ENCODE results near the gene HDAC3.
A peak's percentile ranks its signal among the peaks of the same experiment; 100 is the strongest.

Gene HDAC3

DNA sequence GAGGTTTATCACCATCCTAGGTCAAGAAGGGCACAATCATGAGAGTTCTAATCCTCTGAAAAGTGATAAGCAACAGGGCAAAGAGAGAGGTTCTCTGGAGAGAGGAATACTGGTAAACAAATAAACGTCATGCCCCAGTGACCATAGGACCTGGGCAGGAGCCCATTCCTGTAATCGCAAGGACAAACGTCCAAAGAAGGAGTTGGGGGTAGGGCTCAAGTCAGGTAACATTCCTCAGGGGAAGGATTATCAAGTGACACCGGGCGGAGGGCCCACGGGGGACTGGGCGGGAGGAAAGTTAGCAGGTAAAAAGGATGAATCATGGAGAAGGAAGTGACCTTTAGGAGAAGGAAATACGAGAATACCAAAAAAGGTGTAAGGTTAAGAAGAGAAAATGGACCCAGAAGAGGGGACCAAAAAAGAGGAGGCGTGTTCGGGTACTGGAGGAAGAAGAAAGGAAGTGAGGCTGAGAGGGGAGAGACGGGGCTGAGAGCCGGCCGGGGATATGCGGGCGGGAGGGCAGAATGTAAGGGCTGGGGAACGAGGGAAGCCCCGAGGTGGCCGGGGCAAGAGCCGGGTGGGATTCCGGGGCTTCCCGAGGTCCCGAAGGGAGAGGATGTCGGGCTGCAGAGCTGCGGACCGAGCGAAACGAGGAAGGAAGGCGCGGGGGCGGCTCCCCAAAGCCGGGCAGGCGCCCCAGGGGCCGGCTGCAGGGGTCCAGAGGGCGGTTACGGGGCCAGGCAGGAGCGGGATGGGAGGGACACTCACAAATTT, 18.4 kb downstream of the HDAC3 start (continued):
- TF ChIP-seq ZNF777 (tag by site-specific recombination; IDR thresholded peaks at IDR 0.05; ENCODE audit: borderline replicate concordance), result peak; percentile 19; the same call in 1 of the 2 replicates
- peak; percentile 27; the same call in 1 of the 2 replicates for TF ChIP-seq ZNF398 (tag by site-specific recombination; IDR thresholded peaks at IDR 0.05)
- TF ChIP-seq ZNF426 (tag by site-specific recombination; IDR thresholded peaks at IDR 0.05), result no peak
- TF ChIP-seq REPIN1 (tag by site-specific recombination; IDR thresholded peaks at IDR 0.05; ENCODE audit: low read depth), result no peak
- peak; percentile 73 for TF ChIP-seq SP2 (tag by site-specific recombination; IDR thresholded peaks at IDR 0.05)
- TF ChIP-seq PRDM6 (tag by site-specific recombination; IDR thresholded peaks at IDR 0.05), result peak; percentile 13
- TF ChIP-seq ZNF580 (tag by site-specific recombination; IDR thresholded peaks at IDR 0.05), result no peak
- TF ChIP-seq ZNF121 (tag by site-specific recombination; IDR thresholded peaks at IDR 0.05), result peak; percentile 11; the same call in 1 of the 2 replicates
- TF ChIP-seq PRDM1 (tag by site-specific recombination; IDR thresholded peaks at IDR 0.05), result peak; percentile 31; the same call in 1 of the 2 replicates
- TF ChIP-seq SCRT2 (tag by site-specific recombination; IDR thresholded peaks at IDR 0.05), result peak; percentile 91
- TF ChIP-seq ZXDB (tag by site-specific recombination; IDR thresholded peaks at IDR 0.05), result peak; percentile 8
- TF ChIP-seq SP7 (tag by site-specific recombination; IDR thresholded peaks at IDR 0.05), result 0 out of 2 replicates have a peak, but pooled peaks have one; percentile 47
- no peak for TF ChIP-seq ZNF416 (tag by site-specific recombination; IDR thresholded peaks at IDR 0.05)
- TF ChIP-seq, protein P1, sequence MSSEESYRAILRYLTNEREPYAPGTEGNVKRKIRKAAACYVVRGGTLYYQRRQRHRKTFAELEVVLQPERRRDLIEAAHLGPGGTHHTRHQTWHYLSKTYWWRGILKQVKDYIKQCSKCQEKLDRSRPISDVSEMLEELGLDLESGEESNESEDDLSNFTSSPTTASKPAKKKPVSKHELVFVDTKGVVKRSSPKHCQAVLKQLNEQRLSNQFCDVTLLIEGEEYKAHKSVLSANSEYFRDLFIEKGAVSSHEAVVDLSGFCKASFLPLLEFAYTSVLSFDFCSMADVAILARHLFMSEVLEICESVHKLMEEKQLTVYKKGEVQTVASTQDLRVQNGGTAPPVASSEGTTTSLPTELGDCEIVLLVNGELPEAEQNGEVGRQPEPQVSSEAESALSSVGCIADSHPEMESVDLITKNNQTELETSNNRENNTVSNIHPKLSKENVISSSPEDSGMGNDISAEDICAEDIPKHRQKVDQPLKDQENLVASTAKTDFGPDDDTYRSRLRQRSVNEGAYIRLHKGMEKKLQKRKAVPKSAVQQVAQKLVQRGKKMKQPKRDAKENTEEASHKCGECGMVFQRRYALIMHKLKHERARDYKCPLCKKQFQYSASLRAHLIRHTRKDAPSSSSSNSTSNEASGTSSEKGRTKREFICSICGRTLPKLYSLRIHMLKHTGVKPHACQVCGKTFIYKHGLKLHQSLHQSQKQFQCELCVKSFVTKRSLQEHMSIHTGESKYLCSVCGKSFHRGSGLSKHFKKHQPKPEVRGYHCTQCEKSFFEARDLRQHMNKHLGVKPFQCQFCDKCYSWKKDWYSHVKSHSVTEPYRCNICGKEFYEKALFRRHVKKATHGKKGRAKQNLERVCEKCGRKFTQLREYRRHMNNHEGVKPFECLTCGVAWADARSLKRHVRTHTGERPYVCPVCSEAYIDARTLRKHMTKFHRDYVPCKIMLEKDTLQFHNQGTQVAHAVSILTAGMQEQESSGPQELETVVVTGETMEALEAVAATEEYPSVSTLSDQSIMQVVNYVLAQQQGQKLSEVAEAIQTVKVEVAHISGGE (tag by site-specific recombination; conservative IDR thresholded peaks at IDR 0.05; ENCODE audit: low read depth), result peak; percentile 98
- peak; percentile 65 for TF ChIP-seq ZNF501 (tag by site-specific recombination; IDR thresholded peaks at IDR 0.05)
- no peak for TF ChIP-seq KLF9 (tag by site-specific recombination; IDR thresholded peaks at IDR 0.05; ENCODE audit: low read depth)
- TF ChIP-seq ZNF274 (IDR thresholded peaks at IDR 0.05; ENCODE audit: low read length), result no peak
- no peak for TF ChIP-seq ZNF274 (tag by site-specific recombination; IDR thresholded peaks at IDR 0.05; ENCODE audit: borderline replicate concordance)
- TF ChIP-seq ZNF266 (tag by site-specific recombination; IDR thresholded peaks at IDR 0.05; ENCODE audit: low read depth), result no peak
- no peak for TF ChIP-seq ZNF530 (tag by site-specific recombination; IDR thresholded peaks at IDR 0.05; ENCODE audit: low read depth)
- TF ChIP-seq ZNF621 (tag by site-specific recombination; IDR thresholded peaks at IDR 0.05), result no peak
- TF ChIP-seq, protein P2, sequence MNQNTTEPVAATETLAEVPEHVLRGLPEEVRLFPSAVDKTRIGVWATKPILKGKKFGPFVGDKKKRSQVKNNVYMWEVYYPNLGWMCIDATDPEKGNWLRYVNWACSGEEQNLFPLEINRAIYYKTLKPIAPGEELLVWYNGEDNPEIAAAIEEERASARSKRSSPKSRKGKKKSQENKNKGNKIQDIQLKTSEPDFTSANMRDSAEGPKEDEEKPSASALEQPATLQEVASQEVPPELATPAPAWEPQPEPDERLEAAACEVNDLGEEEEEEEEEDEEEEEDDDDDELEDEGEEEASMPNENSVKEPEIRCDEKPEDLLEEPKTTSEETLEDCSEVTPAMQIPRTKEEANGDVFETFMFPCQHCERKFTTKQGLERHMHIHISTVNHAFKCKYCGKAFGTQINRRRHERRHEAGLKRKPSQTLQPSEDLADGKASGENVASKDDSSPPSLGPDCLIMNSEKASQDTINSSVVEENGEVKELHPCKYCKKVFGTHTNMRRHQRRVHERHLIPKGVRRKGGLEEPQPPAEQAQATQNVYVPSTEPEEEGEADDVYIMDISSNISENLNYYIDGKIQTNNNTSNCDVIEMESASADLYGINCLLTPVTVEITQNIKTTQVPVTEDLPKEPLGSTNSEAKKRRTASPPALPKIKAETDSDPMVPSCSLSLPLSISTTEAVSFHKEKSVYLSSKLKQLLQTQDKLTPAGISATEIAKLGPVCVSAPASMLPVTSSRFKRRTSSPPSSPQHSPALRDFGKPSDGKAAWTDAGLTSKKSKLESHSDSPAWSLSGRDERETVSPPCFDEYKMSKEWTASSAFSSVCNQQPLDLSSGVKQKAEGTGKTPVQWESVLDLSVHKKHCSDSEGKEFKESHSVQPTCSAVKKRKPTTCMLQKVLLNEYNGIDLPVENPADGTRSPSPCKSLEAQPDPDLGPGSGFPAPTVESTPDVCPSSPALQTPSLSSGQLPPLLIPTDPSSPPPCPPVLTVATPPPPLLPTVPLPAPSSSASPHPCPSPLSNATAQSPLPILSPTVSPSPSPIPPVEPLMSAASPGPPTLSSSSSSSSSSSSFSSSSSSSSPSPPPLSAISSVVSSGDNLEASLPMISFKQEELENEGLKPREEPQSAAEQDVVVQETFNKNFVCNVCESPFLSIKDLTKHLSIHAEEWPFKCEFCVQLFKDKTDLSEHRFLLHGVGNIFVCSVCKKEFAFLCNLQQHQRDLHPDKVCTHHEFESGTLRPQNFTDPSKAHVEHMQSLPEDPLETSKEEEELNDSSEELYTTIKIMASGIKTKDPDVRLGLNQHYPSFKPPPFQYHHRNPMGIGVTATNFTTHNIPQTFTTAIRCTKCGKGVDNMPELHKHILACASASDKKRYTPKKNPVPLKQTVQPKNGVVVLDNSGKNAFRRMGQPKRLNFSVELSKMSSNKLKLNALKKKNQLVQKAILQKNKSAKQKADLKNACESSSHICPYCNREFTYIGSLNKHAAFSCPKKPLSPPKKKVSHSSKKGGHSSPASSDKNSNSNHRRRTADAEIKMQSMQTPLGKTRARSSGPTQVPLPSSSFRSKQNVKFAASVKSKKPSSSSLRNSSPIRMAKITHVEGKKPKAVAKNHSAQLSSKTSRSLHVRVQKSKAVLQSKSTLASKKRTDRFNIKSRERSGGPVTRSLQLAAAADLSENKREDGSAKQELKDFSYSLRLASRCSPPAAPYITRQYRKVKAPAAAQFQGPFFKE (tag by site-specific recombination; IDR thresholded peaks at IDR 0.05; ENCODE audit: borderline replicate concordance), result no peak
- no peak for TF ChIP-seq ZNF837 (tag by site-specific recombination; IDR thresholded peaks at IDR 0.05)
- TF ChIP-seq ZNF302 (tag by site-specific recombination; IDR thresholded peaks at IDR 0.05; ENCODE audit: low read depth), result no peak
- TF ChIP-seq ZNF555 (tag by site-specific recombination; conservative IDR thresholded peaks at IDR 0.05), result no peak

All from HEK293 (cell line).